Left lung (tissue), 10 donors: Measurements from ENCODE around the gene UBE2K. TPM values are rescaled to one million over a fixed set of nuclear protein-coding genes. Genes with fewer than 3 reads are reported as not detected.
"Not testable (repeated sequence)": the region's sequence is repeated elsewhere in the genome, so short reads cannot be mapped to it uniquely, and the experiment has no call there.

Experiments
- ATAC-seq: fragments of 200-7000 bp; cut with Tn5 transposase; one replicate; pipeline ENCODE4 v1.9.1; 2020; ENCODE audit warnings: moderate library complexity
- DNase-seq, 4 donors: peaks; one replicate each; pipeline ENCODE4 v3.0.0-alpha.2; 2013 to 2020
- H3K27ac ChIP-seq, 2 donors: fragments of 200-600 bp; sonication (generic) in 1 of 2; one replicate each; pipeline versions ENCODE4 v1.5.0 to v1.8.0; 2020 to 2021
- H3K27me3 ChIP-seq, 2 donors: fragments of 200-600 bp; sonication (generic) in 1 of 2; one replicate each; pipeline versions ENCODE4 v1.5.0 to v1.8.0; 2020 to 2021
- H3K36me3 ChIP-seq, 2 donors: fragments of 200-600 bp; sonication (generic) in 1 of 2; one replicate each; pipeline versions ENCODE4 v1.5.0 to v1.8.0; 2020 to 2021
- H3K4me1 ChIP-seq, 2 donors: fragments of 200-600 bp; one replicate each; pipeline ENCODE4 v1.8.0; 2021
- H3K4me3 ChIP-seq, 2 donors: fragments of 200-600 bp; sonication (generic) in 1 of 2; one replicate each; pipeline versions ENCODE4 v1.5.0 to v1.8.0; 2020 to 2021; ENCODE audit warnings: mild to moderate bottlenecking in 1 of 2
- H3K9me3 ChIP-seq, 2 donors: fragments of 200-600 bp; sonication (generic) in 1 of 2; one replicate each; pipeline versions ENCODE4 v1.5.0 to v1.8.0; 2020 to 2021
- CTCF ChIP-seq, 2 donors: fragments of 200-600 bp; sonication (generic) in 1 of 2; IDR thresholded peaks; one replicate each; pipeline versions ENCODE4 v1.5.0 to v1.8.0; 2021; ENCODE audit warnings: antibody characterized with exemption in 2 of 2
- intact Hi-C, 2 donors: fragments of 100-400 bp; cut with DNase I; formaldehyde crosslinking; loops; one replicate each; pipeline versions ENCODE4 v1.11.2 to v1.14.2; 2022
- polyA plus RNA-seq, 6 donors: library from polyadenylated mRNA; unstranded; fragments of 120-200 nt; gene quantifications; one replicate each; pipeline ENCODE4 v1.2.1, GENCODE V29; 2013; ENCODE audit not compliant: insufficient read length in 6 of 6
- total RNA-seq, 2 donors: library from RNA; stranded (reverse); fragmentation: NEBNext Ultra II Directional; extraction: Animal tissue kit (Norgen Biotek cat#: 25700); gene quantifications; one replicate each; pipeline ENCODE4 v1.2.1, GENCODE V29; 2021
- donor health status: DM: no; HTN: yes; CAD: no.
- donor health status: DM: no; HTN: no; CAD: no.

UBE2K gene
- total and polyA plus RNA-seq, 8 donors, result 54.5 to 87.4 (median 75.9) TPM

- H3K27ac ChIP-seq, result no peak overlapping the region
- no peaks in the 10 kb centered on the region for H3K27me3 ChIP-seq
- H3K9me3 ChIP-seq, result no peaks in the 10 kb centered on the region
- H3K36me3 ChIP-seq, result peaks cover 0 to 9% of the 10 kb centered on the region in 2 donors
- TF ChIP-seq CTCF (IDR thresholded peaks at IDR 0.05), result no peak
- intact Hi-C loops, result no loop called here
- no peak for DNase-seq
- no peak overlapping the region for H3K4me3 ChIP-seq
- H3K4me1 ChIP-seq, result peaks cover 4 to 57% of the 10 kb centered on the region in 2 donors
- no peak for ATAC-seq
Observed at GRCh38 chr4:39712819-39713607, 15.1 kb downstream of the UBE2K start.

GRCh38 chr4:39713691-39714090, 15.8 kb downstream of the UBE2K start:
- Histone ChIP-seq H3K4me3 (no peak overlapping the region), H3K4me1 (peaks cover 4 to 56% of the 10 kb centered on the region in 2 donors), H3K27ac (no peak overlapping the region), H3K27me3 (no peaks in the 10 kb centered on the region), H3K36me3 (peaks cover 0 to 16% of the 10 kb centered on the region in 2 donors), H3K9me3 (no peaks in the 10 kb centered on the region)
- ATAC-seq (no peak), DNase-seq (no peak)
- intact Hi-C loops, result no loop called here
- TF ChIP-seq CTCF (IDR thresholded peaks at IDR 0.05), result no peak

- no peaks in the 10 kb centered on the region for H3K27me3 ChIP-seq
- peaks cover 4 to 56% of the 10 kb centered on the region in 2 donors for H3K4me1 ChIP-seq
- H3K4me3 ChIP-seq, result no peak overlapping the region
- H3K27ac ChIP-seq, result no peak overlapping the region
- ATAC-seq, result no peak
- no peak for DNase-seq
- peaks cover 0 to 17% of the 10 kb centered on the region in 2 donors for H3K36me3 ChIP-seq
- H3K9me3 ChIP-seq, result no peaks in the 10 kb centered on the region
- TF ChIP-seq CTCF (IDR thresholded peaks at IDR 0.05), result no peak
- intact Hi-C loops, result no loop called here
Observed at GRCh38 chr4:39714166-39714565, 16.2 kb downstream of the UBE2K start.

- intact Hi-C loops, result no loop called here
- Histone ChIP-seq H3K4me1 (peaks cover 4 to 64% of the 10 kb centered on the region in 2 donors), H3K27me3 (no peaks in the 10 kb centered on the region), H3K27ac (no peak overlapping the region), H3K36me3 (peaks cover 0 to 17% of the 10 kb centered on the region in 2 donors), H3K4me3 (no peak overlapping the region), H3K9me3 (no peaks in the 10 kb centered on the region)
- ATAC-seq, result no peak
- TF ChIP-seq CTCF (IDR thresholded peaks at IDR 0.05), result no peak
- DNase-seq, result no peak
Observed at GRCh38 chr4:39715788-39716187, 17.9 kb downstream of the UBE2K start.

- ATAC-seq (no peak), DNase-seq (no peak)
- H3K9me3 ChIP-seq, result no peaks in the 10 kb centered on the region
- no peak overlapping the region for H3K27ac ChIP-seq
- no peak overlapping the region for H3K4me3 ChIP-seq
- intact Hi-C loops, result no loop called here
- TF ChIP-seq CTCF (IDR thresholded peaks at IDR 0.05), result no peak
- peaks cover 4 to 60% of the 10 kb centered on the region in 2 donors for H3K4me1 ChIP-seq
- H3K27me3 ChIP-seq, result no peaks in the 10 kb centered on the region
- peaks cover 0 to 17% of the 10 kb centered on the region in 2 donors for H3K36me3 ChIP-seq
Observed at GRCh38 chr4:39716356-39716755, 18.4 kb downstream of the UBE2K start.

GRCh38 chr4:39717743-39718142, 19.8 kb downstream of the UBE2K start:
- H3K4me1 ChIP-seq, result peaks cover 4 to 46% of the 10 kb centered on the region in 2 donors
- peaks cover 0 to 17% of the 10 kb centered on the region in 2 donors for H3K36me3 ChIP-seq
- H3K9me3 ChIP-seq, ATAC-seq, H3K4me3 ChIP-seq, H3K27me3 ChIP-seq, H3K27ac ChIP-seq, DNase-seq, intact Hi-C loops: not testable (repeated sequence)
